BJ (cell line): ENCODE data around the gene GPBAR1. TPM values are rescaled to one million over a fixed set of nuclear protein-coding genes. Genes with fewer than 3 reads are reported as not detected.

Experiments used
- CTCF ChIA-PET: fragments of 350-600 bp; formaldehyde crosslinking; extraction: SDS; loops from one replicate; lab custom pipeline; 2021; ENCODE audit warnings: antibody characterized with exemption, inconsistent platforms; lab: Yijun Ruan, JAX
- POLR2A ChIA-PET: fragments of 300-600 bp; sonication (Branson Sonifier 250); formaldehyde crosslinking; extraction: SDS; loops from one replicate; lab custom pipeline; 2021; ENCODE audit warnings: antibody characterized with exemption; lab: Charles Lee
- DNase-seq: peaks from one replicate; pipeline ENCODE4 v3.0.0-alpha.2; 2011; ENCODE audit warnings: low read depth
- H3K27me3 ChIP-seq: 2 replicates; pipeline ENCODE4 v1.6.0; 2011; ENCODE audit warnings: low read length; ENCODE audit not compliant: control insufficient read depth, insufficient read depth
- H3K36me3 ChIP-seq: 2 replicates; pipeline ENCODE4 v1.5.1; 2011; ENCODE audit warnings: low read length; ENCODE audit not compliant: control insufficient read depth, insufficient read depth
- H3K4me3 ChIP-seq: 2 replicates; pipeline ENCODE4 v1.5.1; 2011; ENCODE audit warnings: low read depth, mild to moderate bottlenecking, control low read depth, low read length
- polyA minus RNA-seq: library from RNA; depleted of rRNA, polyadenylated mRNA; stranded (reverse); fragments of >200 nt; gene quantifications from 2 replicates; pipeline ENCODE4 v1.2.3, GENCODE V29; 2011; rRNA and poly(A)+ RNA removed
- polyA plus RNA-seq: library from polyadenylated mRNA; depleted of rRNA; stranded (reverse); fragments of >200 nt; gene quantifications from 2 replicates; pipeline ENCODE4 v1.2.3, GENCODE V29; 2011; rRNA removed
- TF ChIP-seq, protein P1 (sequence below): IDR thresholded peaks from 2 replicates; pipeline ENCODE4 v1.5.1; 2011; ENCODE audit warnings: low read depth, mild to moderate bottlenecking, control low read depth, inconsistent platforms, low read length, moderate library complexity; ENCODE audit not compliant: insufficient read depth

GPBAR1 gene, protein sequence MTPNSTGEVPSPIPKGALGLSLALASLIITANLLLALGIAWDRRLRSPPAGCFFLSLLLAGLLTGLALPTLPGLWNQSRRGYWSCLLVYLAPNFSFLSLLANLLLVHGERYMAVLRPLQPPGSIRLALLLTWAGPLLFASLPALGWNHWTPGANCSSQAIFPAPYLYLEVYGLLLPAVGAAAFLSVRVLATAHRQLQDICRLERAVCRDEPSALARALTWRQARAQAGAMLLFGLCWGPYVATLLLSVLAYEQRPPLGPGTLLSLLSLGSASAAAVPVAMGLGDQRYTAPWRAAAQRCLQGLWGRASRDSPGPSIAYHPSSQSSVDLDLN
- polyA plus RNA-seq (0.04 TPM in 1 of 2 replicates, not detected in the other), polyA minus RNA-seq (0.19 TPM in 1 of 2 replicates, not detected in the other)

DNA sequence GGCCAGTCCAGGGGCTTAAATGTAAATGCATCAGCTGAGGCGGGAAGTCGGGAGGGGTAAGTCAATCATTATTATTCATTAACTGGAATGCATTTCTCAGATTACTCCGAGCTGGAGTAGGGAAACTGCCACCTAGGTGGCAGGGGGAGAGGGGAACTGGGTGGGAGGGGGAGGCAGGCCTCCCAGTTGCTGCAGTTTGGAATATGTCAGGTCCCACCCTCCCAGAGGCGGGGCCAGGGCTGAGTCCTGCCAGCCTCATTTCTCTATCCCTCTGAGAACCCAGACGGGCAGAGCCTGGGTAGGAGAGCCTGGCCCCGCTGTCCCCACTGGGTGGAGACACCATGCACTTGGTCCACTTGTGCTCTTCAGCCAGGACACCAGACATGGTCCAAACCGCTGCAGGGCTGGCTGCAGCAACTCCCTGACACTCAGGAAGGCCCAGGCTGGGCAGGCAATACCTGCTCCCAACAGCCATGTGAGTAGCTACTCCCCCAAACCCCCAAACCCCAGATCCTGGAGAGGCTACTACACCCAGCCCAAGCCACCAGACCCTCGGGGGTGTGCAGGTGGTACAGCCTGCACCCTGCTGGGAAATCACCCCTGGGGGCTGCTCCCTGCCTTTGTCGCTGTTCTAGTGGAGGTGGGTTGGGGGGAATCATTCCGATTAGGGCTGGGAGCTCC is at the start of gene GPBAR1:
TSS of gene GPBAR1 (plus strand) at position 274 of the 681 bp plus-strand sequence. CDS start 1,710 bp downstream, outside the sequence.
- no peak within 1 kb of the TSS for H3K4me3 ChIP-seq
- no peaks in the 10 kb centered on the region for H3K27me3 ChIP-seq
- peaks cover 22% of the 10 kb centered on the region for H3K36me3 ChIP-seq
- TF ChIP-seq, protein P1, sequence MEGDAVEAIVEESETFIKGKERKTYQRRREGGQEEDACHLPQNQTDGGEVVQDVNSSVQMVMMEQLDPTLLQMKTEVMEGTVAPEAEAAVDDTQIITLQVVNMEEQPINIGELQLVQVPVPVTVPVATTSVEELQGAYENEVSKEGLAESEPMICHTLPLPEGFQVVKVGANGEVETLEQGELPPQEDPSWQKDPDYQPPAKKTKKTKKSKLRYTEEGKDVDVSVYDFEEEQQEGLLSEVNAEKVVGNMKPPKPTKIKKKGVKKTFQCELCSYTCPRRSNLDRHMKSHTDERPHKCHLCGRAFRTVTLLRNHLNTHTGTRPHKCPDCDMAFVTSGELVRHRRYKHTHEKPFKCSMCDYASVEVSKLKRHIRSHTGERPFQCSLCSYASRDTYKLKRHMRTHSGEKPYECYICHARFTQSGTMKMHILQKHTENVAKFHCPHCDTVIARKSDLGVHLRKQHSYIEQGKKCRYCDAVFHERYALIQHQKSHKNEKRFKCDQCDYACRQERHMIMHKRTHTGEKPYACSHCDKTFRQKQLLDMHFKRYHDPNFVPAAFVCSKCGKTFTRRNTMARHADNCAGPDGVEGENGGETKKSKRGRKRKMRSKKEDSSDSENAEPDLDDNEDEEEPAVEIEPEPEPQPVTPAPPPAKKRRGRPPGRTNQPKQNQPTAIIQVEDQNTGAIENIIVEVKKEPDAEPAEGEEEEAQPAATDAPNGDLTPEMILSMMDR: no peak
- ChIA-PET CTCF (interaction anchor here (1.4 kb wide), 1 partner anchor 13 kb away, joined by 4 read pairs; no protein-coding TSS in a partner anchor), POLR2A (no interaction called here)
- no peak for DNase-seq

GRCh38 chr2:218214116-218214515 is 46.7 kb upstream of the GPBAR1 start:
- POLR2A ChIA-PET: no interaction called here
- CTCF ChIA-PET: no interaction called here
- TF ChIP-seq, protein P1: no peak

GRCh38 chr2:218216336-218216673 is 44.5 kb upstream of the GPBAR1 start:
- ChIA-PET POLR2A (interaction anchor here (0.6 kb wide), 1 partner anchor 1474 kb away, joined by 3 read pairs; no protein-coding TSS in a partner anchor), CTCF (interaction anchor here (0.6 kb wide), 1 partner anchor 55 kb away, joined by 3 read pairs; no protein-coding TSS in a partner anchor)
- TF ChIP-seq, protein P1: no peak
- Histone ChIP-seq H3K36me3 (no peaks in the 10 kb centered on the region), H3K27me3 (no peaks in the 10 kb centered on the region; the same call in 1 of the 2 replicates), H3K4me3 (peak overlapping the region; percentile 98)
- no peak for DNase-seq

More at GRCh38 chr2:218214116-218214515, 46.7 kb upstream of the GPBAR1 start:
- Histone ChIP-seq H3K4me3 (no peak overlapping the region), H3K36me3 (no peaks in the 10 kb centered on the region), H3K27me3 (no peaks in the 10 kb centered on the region; the same call in 1 of the 2 replicates)
- DNase-seq: no peak

GRCh38 chr2:218216674-218217359 is 44.0 kb upstream of the GPBAR1 start, which contains the start of gene ARPC2:
Gene ARPC2 (plus strand): TSS chr2:218217189. CDS start chr2:218217471, 282 bp downstream.
- Histone ChIP-seq H3K4me3 (peak within 1 kb of the TSS; percentile 98), H3K27me3 (no peaks in the 10 kb centered on the region; the same call in 1 of the 2 replicates), H3K36me3 (no peaks in the 10 kb centered on the region)
- POLR2A ChIA-PET: interaction anchor here (0.6 kb wide), 1 partner anchor 1473 kb away, joined by 3 read pairs; no protein-coding TSS in a partner anchor
- DNase-seq: peak; percentile 66
- TF ChIP-seq, protein P1: no peak
- CTCF ChIA-PET: interaction anchor here (0.6 to 0.7 kb wide), 2 partner anchors 12 to 55 kb away, joined by 3 read pairs; no protein-coding TSS in a partner anchor
